GM10266 (cell line): ENCODE measurements around the gene TEX36.
"Not testable (repeated sequence)": the region's sequence is repeated elsewhere in the genome, so short reads cannot be mapped to it uniquely, and the experiment has no call there.

Source experiments
- DNase-seq: peaks from one replicate; pipeline ENCODE4 v3.0.0; 2012; ENCODE audit errors: extremely low spot score
- CTCF ChIP-seq: IDR thresholded peaks from 2 replicates; pipeline ENCODE4 v1.5.1; 2012; ENCODE audit warnings: mild to moderate bottlenecking, low read depth; ENCODE audit not compliant: control insufficient read depth, insufficient read depth; ENCODE audit errors: missing control alignments

Gene TEX36

GRCh38 chr10:125661941-125662515 is 20.9 kb downstream of the TEX36 start:
- no peak for DNase-seq
- no peak for TF ChIP-seq CTCF

GRCh38 chr10:125661431-125661940 is 21.5 kb downstream of the TEX36 start:
- no peak for TF ChIP-seq CTCF
- DNase-seq = no peak

DNA sequence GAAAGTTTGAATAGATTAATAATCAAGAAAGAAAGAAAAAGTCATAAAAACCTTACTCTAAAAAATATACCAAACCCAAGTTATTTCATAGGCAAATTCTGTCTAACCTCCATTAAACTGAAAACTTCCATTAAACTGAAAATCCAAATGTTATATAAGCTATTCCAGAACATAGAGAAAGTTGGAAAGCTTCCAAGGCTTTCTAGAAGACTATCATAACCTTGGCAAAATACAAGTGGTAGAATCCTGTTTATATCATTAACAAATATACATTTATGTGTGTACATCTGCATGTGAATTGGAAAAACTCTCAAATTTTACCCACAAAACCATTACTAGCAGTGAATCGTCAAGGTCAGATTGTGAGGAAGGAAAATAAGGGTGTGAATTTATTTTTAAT is 23.9 kb downstream of the TEX36 start:
- TF ChIP-seq CTCF = no peak
- DNase-seq = no peak

DNA sequence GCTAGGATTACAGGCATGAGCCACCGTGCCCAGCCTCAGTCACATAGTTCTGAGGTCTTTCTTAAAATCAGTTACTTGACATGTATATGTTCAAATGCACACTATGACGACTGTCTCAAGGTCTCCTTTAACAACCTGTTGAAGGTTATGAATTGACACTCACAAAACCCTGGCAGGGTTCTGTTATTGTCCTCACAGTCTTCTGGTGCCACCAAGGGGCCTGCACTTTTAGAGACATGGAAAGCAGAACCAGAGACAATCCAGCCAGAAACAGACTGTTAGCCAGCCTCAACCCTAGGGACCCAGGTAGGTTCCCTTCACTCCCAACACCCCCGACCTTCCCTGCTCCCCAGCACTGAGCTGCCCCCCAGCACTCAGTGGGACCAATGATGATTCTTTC is 26.4 kb downstream of the TEX36 start:
- TF ChIP-seq CTCF = no peak
- DNase-seq = no peak

GRCh38 chr10:125653113-125653512 is 29.9 kb downstream of the TEX36 start:
- not testable (repeated sequence) for DNase-seq

GRCh38 chr10:125646311-125646710 is 36.7 kb downstream of the TEX36 start:
- no peak for DNase-seq
- no peak for TF ChIP-seq CTCF

DNA sequence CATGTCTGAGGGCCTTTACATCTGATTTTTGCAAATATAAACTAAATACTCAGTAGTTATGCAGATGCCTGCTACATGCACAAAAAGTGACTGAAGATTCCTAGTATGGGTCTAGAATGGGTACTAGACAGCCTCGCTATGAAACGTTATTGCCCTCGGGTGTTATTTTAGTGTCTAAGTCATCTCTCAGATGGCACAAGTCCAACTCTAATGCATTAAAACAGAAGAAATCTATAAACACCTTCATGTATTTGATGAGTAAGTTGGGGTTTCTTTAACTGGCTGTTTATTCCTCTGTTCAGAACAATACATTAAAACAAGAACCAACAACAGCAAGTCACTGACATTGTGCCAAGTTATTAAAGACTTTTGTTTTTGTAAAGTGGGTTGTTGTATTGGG is 41.6 kb downstream of the TEX36 start:
- TF ChIP-seq CTCF = no peak
- no peak for DNase-seq

GRCh38 chr10:125640653-125641052 is 42.3 kb downstream of the TEX36 start:
- no peak for TF ChIP-seq CTCF
- no peak for DNase-seq
